Articular chondrocyte of knee joint (primary cell): Measurements from ENCODE around the gene POLE. TPM values are rescaled to one million over a fixed set of nuclear protein-coding genes. Genes with fewer than 3 reads are reported as not detected.

ENCODE experiments used
- small RNA-seq: library from RNA; depleted of rRNA; stranded (forward); fragments of <200 nt; gene quantifications from one replicate; pipeline ENCODE3, GENCODE V24; 2012
- total RNA-seq: library from RNA; depleted of rRNA; stranded (reverse); fragments of >200 nt; gene quantifications from 2 replicates; pipeline ENCODE4 v1.2.3, GENCODE V29; 2012

Gene POLE
- 14.7 and 22.5 TPM in 2 replicates for total RNA-seq

DNA sequence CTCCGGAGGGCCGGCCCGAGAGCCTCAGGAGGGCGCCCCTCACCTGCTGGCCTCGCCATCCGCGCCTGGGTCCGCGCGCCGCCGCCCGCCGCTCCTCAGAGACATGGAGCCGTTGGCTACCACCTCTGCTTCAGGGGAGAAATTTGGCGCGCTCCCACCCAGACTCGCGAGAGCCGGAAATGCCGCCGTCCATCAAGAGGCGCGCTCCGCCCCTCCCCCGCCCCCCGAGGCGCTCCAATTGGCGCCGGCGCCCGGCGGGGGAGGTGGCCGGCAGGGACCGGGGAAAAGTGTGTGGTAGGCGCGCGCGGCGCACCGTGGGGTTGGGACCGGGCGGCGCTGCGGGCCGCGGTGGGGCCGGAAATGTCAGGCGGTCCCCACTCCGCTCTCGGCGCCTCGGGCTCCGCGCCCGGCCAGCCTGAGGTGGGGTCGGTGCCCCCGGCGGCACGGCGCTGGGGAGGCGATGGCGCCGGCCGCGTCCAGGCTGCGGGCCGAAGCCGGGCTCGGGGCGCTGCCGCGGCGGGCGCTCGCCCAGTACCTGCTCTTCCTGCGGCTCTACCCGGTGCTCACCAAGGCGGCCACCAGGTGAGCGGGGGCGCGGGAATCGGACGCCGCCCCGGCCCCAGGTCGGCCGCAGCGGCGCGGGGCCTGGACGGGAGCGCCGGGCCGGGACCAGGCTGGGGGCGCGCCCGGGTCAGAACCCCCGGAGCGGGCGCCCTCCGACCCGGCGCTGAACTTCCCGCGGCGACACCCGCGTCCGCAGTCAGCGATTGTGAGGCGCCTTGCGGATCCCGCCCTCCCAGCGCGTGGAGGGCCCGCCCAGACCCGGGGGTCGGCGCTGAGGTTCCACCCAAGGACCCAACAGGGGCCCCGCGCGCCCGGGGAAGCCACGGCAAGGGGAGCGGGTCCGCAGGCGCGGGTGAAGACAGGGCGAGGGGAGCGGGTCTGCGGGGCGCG is at the start of gene POLE, which contains the start of gene PXMP2:
Gene POLE, minus strand, starts transcription at position 132 of the 954 bp plus-strand sequence. Its CDS starts 27 bp downstream, at position 105.
Gene PXMP2, plus strand, starts transcription at position 377 of the 954 bp plus-strand sequence. Its CDS starts 84 bp downstream, at position 461.

GRCh38 chr12:132710405-132711079 is 23.4 kb upstream of the POLE start, which contains the start of gene PGAM5:
Gene PGAM5, plus strand, starts transcription at chr12:132710842. Its CDS starts 35 bp downstream, at chr12:132710877.

GRCh38 chr12:132618683-132619043 is 68.5 kb downstream of the POLE start, which contains the start of gene P2RX2:
Gene P2RX2, plus strand, starts transcription at chr12:132618776. Its CDS starts 41 bp downstream, at chr12:132618817.

GRCh38 chr12:132610051-132610759 is 76.9 kb downstream of the POLE start, which contains the start of gene LRCOL1:
Gene LRCOL1, minus strand, starts transcription at chr12:132610582. Its CDS starts 4,331 bp downstream, at chr12:132606251.

Small RNAs within 50 kb of the gene (small RNA-seq; reads per million reads assigned to genes)
- not detected for gene MIR6763
- gene RNA5SP379 = not detected

Other genes with a start within 250 kb of the POLE start
- gene FBRSL1, start 197.2 kb downstream of the POLE start, total RNA-seq = 2.5 and 3.5 TPM in 2 replicates
- not detected in 2 replicates for gene LRCOL1, start 76.8 kb downstream of the POLE start, total RNA-seq
- gene P2RX2, start 68.6 kb downstream of the POLE start, total RNA-seq = not detected in 2 replicates
- gene PXMP2, start 245 bp upstream of the POLE start, total RNA-seq = 15.2 and 15.4 TPM in 2 replicates
- gene PGAM5, start 23.5 kb upstream of the POLE start, total RNA-seq = 18.6 and 20.1 TPM in 2 replicates
- 67.7 and 70.7 TPM in 2 replicates for gene ANKLE2, start 74.5 kb upstream of the POLE start, total RNA-seq
- gene GOLGA3, start 141.5 kb upstream of the POLE start, total RNA-seq = 96.7 and 97.0 TPM in 2 replicates
- gene CHFR, start 200.3 kb upstream of the POLE start, total RNA-seq = 24.8 and 31.2 TPM in 2 replicates